NCI-H1436 (cell line): ENCODE results near the gene BTK.
"Not testable (repeated sequence)": the region's sequence is repeated elsewhere in the genome, so short reads cannot be mapped to it uniquely, and the experiment has no call there.

Source experiments
- DNase-seq: peaks from one replicate; lab custom pipeline; 2025; lab: John Stamatoyannopoulos, UW

The BTK gene

DNA sequence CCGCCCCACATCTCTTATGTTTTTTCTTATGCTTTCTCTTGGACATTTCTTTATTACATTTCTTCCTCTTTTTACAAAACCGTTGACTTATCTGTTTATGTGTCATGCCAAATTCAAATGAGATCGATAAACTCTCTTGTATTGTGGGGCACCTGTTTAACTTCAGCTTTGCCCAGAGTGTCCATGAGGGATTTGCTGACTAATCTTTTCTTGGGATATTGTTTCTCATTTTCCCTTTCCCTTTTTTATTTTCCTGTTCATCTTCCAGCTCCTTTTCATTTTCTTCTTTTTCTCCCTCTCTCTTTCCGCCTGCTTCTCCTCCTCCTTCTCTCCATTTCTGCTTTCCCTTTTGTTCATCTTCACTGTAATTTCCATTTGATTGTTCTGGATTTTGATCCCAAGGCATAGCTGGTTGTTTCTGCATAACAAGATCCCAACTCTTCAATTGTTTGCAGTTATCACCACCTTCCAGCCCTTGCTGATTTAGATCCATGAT lies 48.2 kb downstream of the BTK start:
- DNase-seq: no peak

DNA sequence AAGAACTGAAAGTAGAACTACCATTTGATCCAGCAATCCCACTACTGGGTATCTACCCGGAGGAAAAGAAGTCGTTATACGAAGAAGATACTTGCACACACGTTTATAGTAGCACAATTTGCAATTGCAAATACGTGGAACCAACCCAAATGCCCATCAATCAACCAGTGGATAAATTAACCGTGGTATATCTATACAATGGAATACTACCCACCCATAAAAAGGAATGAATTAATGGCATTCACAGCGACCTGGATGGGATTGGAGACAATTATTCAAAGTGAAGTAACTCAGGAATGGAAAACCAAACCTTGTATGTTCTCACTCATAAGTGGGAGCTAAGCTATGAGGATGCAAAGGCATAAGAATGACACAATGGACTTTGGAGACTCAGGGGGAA lies 51.7 kb downstream of the BTK start:
- DNase-seq: not testable (repeated sequence)

DNA sequence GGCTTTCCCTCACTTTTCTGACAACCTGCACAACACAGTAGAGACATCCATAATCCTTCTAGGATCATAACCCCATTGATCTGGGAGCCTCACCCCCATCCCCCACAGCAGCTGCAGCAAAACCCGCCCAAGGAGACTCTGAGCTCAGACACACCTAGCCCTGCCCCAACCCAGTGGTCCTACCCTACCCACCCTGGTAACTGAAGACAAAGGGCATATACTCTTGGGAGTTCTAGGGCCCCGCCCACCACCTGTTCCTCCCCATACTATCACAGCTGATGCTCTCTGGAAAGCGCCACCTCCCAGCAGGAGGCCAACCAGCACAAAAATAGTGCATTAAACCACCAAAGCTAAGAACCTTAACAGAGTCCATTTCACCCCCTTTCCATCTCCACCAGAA lies 59.4 kb downstream of the BTK start:
- not testable (repeated sequence) for DNase-seq

DNA sequence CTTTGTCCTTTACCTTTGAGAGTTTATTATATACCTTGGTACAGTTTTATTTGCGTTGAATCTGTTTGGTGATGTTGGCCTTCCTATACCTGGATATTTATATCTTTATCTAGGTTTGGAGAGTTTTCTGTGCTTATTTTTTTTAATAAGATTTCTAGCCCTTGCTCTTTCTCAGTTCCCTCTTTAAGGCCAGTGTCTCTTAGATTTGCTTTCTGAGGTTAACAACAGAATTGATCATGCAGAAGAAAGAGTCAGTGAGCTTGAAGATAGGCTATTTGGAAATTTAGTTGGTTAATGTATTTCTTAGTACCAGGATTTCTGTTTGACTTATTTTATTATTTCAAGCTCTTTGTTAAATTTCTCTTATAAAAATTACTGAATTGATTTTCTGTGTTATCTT lies 82.2 kb downstream of the BTK start:
- no peak for DNase-seq
